ENCODE measurements around the gene ARID1B.

DNA sequence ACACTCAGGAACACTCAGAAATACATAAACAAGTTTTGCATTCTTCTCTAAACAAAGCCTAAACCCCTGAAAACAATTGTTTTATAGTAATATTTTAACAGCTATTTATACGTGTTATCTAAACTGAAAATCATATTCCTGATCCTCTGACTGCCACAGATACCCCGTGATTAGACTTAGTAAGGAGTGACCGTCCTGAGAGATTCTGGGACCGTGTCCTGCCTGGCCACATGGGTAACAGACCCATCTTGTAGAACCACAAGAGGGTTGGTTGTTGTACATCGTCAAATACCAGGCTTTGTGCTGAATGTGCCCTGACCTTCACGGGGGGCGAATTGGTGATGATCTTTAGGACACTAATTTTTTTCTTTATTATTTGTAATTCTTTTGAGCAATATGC lies 331.7 kb downstream of the ARID1B start:
- TF ChIP-seq, protein P1, sequence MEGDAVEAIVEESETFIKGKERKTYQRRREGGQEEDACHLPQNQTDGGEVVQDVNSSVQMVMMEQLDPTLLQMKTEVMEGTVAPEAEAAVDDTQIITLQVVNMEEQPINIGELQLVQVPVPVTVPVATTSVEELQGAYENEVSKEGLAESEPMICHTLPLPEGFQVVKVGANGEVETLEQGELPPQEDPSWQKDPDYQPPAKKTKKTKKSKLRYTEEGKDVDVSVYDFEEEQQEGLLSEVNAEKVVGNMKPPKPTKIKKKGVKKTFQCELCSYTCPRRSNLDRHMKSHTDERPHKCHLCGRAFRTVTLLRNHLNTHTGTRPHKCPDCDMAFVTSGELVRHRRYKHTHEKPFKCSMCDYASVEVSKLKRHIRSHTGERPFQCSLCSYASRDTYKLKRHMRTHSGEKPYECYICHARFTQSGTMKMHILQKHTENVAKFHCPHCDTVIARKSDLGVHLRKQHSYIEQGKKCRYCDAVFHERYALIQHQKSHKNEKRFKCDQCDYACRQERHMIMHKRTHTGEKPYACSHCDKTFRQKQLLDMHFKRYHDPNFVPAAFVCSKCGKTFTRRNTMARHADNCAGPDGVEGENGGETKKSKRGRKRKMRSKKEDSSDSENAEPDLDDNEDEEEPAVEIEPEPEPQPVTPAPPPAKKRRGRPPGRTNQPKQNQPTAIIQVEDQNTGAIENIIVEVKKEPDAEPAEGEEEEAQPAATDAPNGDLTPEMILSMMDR (conservative IDR thresholded peaks at IDR 0.05) = no peak
- no peak for TF ChIP-seq EZH2 (IDR thresholded peaks at IDR 0.05; ENCODE audit: low read depth)

All from PC-9 (cell line).